ENCODE results near the gene ST8SIA2. TPM values are rescaled to one million over a fixed set of nuclear protein-coding genes. Genes with fewer than 3 reads are reported as not detected.
A peak's percentile ranks its signal among the peaks of the same experiment; 100 is the strongest.

The ST8SIA2 gene
- polyA plus RNA-seq, 3 donors, result not detected

DNA sequence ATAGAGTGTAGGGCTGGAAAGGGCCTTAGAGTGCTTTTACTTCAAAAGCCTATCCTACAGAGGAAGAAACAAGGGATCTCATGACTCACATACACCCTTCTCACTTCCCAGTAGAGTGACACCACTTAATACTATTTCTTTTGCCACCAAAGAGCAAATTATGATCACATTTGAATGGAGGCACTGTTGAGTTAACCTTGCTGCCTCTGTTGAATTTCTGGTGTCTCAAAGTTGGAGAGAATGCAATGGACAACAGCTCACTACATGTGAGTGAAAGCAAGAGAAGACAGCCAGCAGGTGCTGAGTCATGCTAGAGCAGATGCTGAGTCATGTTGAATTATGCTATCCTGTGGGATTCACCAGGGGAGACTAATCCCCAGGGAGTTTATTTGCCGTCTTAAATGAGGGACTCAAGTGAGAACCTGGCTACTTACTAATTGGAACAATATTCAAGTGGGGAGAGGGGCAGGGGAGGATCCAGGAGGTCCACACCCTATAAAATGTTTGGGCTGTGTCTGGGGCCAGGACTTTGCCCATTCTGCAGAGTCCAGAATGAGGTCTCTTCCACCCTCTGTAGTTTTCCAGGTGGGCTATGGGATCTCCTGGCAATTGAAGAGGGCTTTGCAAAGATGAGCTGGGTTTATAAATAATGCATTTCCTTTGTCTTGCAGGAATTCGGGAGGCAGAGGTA, 35.8 kb downstream of the ST8SIA2 start:
- Histone ChIP-seq H3K4me2 (replicated peaks; ENCODE audit: extremely low read depth, low read length, poor library complexity, severe bottlenecking) (no peak overlapping the region), H4K20me1 (ENCODE audit: insufficient read depth, low read length) (no peaks in the 10 kb centered on the region), H3K9ac (ENCODE audit: insufficient read depth, low read length, poor library complexity, severe bottlenecking) (no peak overlapping the region), H3K27ac (ENCODE audit: low read depth in 1 of 2, low read length in 2 of 2) (no peak overlapping the region), H3K79me2 (ENCODE audit: insufficient read depth, low read length) (no peaks in the 10 kb centered on the region), H3K9me3 (replicated peaks in 1 of 2; ENCODE audit: control insufficient read depth in 1 of 2, insufficient read depth in 1 of 2, low read length in 2 of 2) (no peaks in the 10 kb centered on the region), H3K36me3 (replicated peaks in 1 of 2; ENCODE audit: control insufficient read depth in 1 of 2, insufficient read depth in 2 of 2, low read length in 2 of 2) (no peaks in the 10 kb centered on the region), H3K27me3 (ENCODE audit: control insufficient read depth in 2 of 2, insufficient read depth in 2 of 2, low read length in 2 of 2) (no peaks in the 10 kb centered on the region), H3K4me1 (ENCODE audit: control insufficient read depth in 1 of 2, insufficient read depth in 2 of 2, low read length in 2 of 2) (no peaks in the 10 kb centered on the region), H2AFZ (ENCODE audit: insufficient read depth, low read depth, low read length, poor library complexity, severe bottlenecking) (no peak overlapping the region), H3K4me3 (replicated peaks in 1 of 3; ENCODE audit: low read depth in 2 of 3, low read length in 3 of 3) (no peak overlapping the region)
- H3K27me3 Mint-ChIP-seq (ENCODE audit: low read depth in 3 of 3), result peaks cover 7 to 22% (median 8%) of the 10 kb centered on the region in 3 donors
- H3K4me3 Mint-ChIP-seq, result no peak overlapping the region
- peaks cover 0 to 2% (median 0%) of the 10 kb centered on the region in 7 donors for H3K9me3 Mint-ChIP-seq
- no CpG with 5 or more reads among the region's 2 CpGs for WGBS (ENCODE audit: insufficient coverage)
- DNase-seq, result no peak
- TF ChIP-seq CTCF (IDR thresholded peaks at IDR 0.05), result no peak
- intact Hi-C loops (cut with micrococcal nuclease), result no loop called here
- no peaks in the 10 kb centered on the region for H3K36me3 Mint-ChIP-seq
- H3K4me1 Mint-ChIP-seq, result no peaks in the 10 kb centered on the region
- peak overlapping the region in 1 of 7 donors; percentile 7 for H3K27ac Mint-ChIP-seq

DNA sequence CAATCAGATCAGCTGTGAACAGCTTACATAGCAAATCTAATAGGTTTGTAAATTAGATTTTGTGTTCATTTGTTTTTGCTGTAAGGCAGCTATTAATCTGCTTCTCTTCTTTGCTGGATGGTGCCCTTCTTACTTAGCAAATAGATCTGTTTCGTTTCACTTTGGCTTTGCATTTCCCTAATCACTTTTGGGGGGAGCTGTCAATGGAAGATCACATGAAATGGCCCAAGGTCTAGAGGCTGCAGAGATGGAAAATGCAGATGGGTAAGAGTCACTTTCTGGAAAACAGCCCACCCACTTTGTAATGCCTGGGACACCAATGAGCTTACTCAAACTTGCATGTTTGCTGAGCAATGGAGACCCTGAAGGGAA, 36.4 kb downstream of the ST8SIA2 start:
- Mint-ChIP-seq H3K27ac (no peak overlapping the region), H3K4me3 (no peak overlapping the region), H3K36me3 (no peaks in the 10 kb centered on the region), H3K27me3 (ENCODE audit: low read depth in 3 of 3) (peaks cover 7 to 20% (median 8%) of the 10 kb centered on the region in 3 donors), H3K4me1 (no peaks in the 10 kb centered on the region), H3K9me3 (peaks cover 0 to 2% (median 0%) of the 10 kb centered on the region in 7 donors)
- Histone ChIP-seq H2AFZ (ENCODE audit: insufficient read depth, low read depth, low read length, poor library complexity, severe bottlenecking) (no peak overlapping the region), H3K4me3 (replicated peaks in 1 of 3; ENCODE audit: low read depth in 2 of 3, low read length in 3 of 3) (no peak overlapping the region), H3K27me3 (ENCODE audit: control insufficient read depth in 2 of 2, insufficient read depth in 2 of 2, low read length in 2 of 2) (no peaks in the 10 kb centered on the region), H3K9me3 (replicated peaks in 1 of 2; ENCODE audit: control insufficient read depth in 1 of 2, insufficient read depth in 1 of 2, low read length in 2 of 2) (no peaks in the 10 kb centered on the region), H3K4me1 (ENCODE audit: control insufficient read depth in 1 of 2, insufficient read depth in 2 of 2, low read length in 2 of 2) (no peaks in the 10 kb centered on the region), H4K20me1 (ENCODE audit: insufficient read depth, low read length) (no peaks in the 10 kb centered on the region), H3K79me2 (ENCODE audit: insufficient read depth, low read length) (no peaks in the 10 kb centered on the region), H3K9ac (ENCODE audit: insufficient read depth, low read length, poor library complexity, severe bottlenecking) (no peak overlapping the region), H3K4me2 (replicated peaks; ENCODE audit: extremely low read depth, low read length, poor library complexity, severe bottlenecking) (no peak overlapping the region), H3K36me3 (replicated peaks in 1 of 2; ENCODE audit: control insufficient read depth in 1 of 2, insufficient read depth in 2 of 2, low read length in 2 of 2) (no peaks in the 10 kb centered on the region), H3K27ac (ENCODE audit: low read depth in 1 of 2, low read length in 2 of 2) (no peak overlapping the region)
- TF ChIP-seq CTCF (IDR thresholded peaks at IDR 0.05), result no peak
- intact Hi-C loops (cut with micrococcal nuclease), result no loop called here
- DNase-seq, result no peak
- WGBS (ENCODE audit: insufficient coverage), result no CpG with 5 or more reads among the region's 1 CpG

All from CD14-positive monocyte (primary cell).